GM11168 (cell line): ENCODE measurements around the gene SLC41A3.

Experiments used
- in situ Hi-C: fragments of 300-500 bp; cut with MboI; formaldehyde crosslinking; loops from one replicate; pipeline ENCODE4 v1.12.0; 2022; ENCODE audit warnings: low sequenced_read_pairs; ENCODE audit not compliant: unreplicated experiment

Gene SLC41A3

DNA sequence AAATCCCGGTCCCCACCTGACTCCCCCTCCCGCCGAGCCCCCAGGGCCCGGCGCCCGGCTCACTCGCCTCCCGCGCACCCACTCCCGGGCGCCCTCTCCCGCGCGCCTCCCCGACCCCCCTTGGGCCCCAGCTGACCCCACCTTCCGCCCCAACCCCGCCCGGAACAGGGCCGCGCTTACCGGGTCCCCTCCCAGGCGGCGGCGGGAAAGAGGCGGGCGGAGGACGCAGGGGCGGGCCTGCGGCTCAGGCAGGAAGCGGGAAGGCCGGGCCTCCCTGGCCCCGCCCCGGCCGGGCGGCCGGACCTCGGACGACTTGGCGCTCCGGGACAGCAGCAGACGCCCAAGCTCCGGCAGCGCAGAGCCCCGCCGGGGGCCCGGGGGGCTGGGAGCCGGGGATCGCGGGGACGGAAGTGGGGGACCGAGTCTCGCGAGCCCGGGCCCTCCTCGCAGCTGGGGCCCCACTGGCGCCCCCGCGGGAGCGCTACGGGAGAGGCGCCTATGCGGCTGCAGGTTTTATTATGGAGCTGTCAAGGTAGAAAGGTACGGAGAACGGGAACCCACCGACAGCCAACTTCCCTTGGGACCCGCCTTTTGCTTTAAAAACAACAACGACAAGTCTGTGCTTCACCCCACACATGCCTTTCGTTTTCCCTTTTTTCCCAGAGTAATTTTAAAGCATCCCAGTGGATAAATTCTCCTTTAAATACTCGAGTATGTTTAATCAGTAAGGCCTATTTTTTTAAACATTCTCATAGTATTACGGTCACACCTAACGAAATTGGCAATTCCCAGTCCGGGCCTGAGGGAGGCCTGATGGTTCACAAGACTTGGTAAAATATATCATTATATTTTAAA is at the start of gene SLC41A3:
TSS of gene SLC41A3 (minus strand) at position 212 of the 855 bp plus-strand sequence. CDS start 15,905 bp downstream, outside the sequence.
- in situ Hi-C loops = no loop called here

DNA sequence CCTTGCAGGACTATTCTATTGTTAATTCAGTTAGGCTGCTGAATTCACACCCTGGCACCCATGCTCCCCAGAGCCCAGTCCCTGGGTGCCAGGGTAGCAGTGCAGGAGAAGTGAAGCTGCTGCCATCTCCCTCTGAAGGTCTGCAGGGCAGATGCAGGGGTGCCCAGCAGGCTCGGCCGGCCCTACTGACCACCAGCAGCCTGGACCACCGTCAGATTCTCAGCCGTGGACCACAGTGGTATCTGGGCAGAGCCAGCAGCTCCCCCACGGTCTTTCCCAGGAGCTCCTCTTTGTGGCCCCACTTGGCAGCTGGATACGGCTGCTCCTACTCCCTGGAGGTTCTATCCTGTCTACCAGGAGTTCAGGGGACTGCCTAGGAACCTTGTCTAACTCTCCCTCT is 49.7 kb upstream of the SLC41A3 start:
- in situ Hi-C loops = loop anchor here (25.0 kb wide), 1 partner anchor 254 kb away; the partner anchor contains the start of gene CFAP100

DNA sequence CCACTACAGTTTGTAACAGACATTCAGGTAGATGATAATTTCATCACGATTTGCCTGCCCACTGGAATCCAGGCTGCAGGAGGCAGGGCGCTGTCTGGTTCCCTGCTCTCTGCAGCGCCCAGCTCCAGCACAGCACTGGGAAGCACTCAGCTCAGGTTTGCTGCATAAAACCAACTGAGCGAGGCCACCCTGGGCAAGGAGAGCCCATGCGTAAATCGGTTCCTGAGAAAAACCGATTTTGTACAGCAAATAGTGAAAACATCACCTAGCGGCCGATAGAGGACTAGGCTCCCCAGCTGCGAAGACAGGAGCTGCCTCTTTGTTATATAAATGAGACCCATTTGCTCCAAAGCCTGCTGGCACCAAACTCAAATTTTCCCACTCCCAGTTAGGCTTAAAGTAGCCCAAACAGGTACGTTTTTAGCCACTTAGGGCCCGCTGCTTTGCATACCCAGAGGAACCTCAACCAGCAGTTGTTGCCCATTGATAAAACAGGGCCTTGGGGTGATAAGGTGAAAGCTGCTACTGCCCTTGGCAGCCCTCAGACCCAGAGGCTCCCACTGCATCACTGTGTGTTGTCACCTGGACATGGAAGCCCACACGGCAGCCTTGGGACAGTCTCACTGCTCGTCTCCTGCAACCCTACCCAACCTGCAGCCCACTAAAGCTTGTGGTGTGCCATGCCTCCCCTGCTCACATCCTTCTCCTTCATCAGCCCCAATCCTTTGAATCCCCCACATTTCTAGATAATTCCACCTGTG is 49.0 kb upstream of the SLC41A3 start:
- in situ Hi-C loops = loop anchor here (25.0 kb wide), 1 partner anchor 254 kb away; the partner anchor contains the start of gene CFAP100

DNA sequence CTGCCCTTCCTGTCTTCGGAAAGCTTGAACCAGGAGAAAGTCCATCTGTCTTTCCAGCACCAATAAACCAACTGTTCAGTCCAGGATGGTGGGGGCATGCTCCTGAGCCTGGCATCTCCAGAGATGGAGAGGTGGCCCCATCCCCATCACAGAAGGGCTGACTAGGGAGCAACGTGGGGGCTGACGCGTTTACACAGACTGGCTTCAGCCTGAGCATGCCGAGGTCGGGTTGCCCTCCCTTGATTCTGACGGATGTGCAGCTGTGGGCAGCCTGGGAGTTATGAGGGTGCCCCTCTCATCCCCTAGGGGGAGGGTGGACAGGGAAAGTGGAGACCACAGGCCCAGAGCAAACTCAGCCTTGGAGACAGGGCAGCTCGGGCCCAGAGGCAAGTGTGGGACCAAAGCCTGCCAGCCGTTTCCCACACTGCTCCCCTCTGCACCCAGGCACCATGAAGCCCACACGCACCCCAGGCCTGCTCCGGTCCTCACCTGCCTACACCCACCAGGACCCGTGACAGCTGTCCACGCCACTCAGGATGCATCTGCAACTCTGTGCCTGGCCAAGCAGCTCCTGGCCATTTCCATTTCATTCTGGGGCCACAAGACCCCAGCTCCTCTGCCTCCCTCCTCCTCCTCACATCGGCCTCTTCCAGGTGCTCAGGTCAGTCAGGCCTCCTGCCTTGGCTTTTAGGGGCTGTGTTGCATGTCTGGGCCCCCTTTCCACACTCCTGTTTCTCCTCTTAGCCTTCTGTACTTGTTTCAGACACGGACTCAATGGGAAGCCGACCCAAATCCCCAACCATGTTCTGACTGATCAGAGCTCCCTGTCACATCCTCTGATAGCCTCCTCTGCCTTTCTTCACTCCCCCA is 48.2 kb upstream of the SLC41A3 start:
- in situ Hi-C loops = loop anchor here (25.0 kb wide), 1 partner anchor 255 kb away; the partner anchor contains the start of gene CFAP100

DNA sequence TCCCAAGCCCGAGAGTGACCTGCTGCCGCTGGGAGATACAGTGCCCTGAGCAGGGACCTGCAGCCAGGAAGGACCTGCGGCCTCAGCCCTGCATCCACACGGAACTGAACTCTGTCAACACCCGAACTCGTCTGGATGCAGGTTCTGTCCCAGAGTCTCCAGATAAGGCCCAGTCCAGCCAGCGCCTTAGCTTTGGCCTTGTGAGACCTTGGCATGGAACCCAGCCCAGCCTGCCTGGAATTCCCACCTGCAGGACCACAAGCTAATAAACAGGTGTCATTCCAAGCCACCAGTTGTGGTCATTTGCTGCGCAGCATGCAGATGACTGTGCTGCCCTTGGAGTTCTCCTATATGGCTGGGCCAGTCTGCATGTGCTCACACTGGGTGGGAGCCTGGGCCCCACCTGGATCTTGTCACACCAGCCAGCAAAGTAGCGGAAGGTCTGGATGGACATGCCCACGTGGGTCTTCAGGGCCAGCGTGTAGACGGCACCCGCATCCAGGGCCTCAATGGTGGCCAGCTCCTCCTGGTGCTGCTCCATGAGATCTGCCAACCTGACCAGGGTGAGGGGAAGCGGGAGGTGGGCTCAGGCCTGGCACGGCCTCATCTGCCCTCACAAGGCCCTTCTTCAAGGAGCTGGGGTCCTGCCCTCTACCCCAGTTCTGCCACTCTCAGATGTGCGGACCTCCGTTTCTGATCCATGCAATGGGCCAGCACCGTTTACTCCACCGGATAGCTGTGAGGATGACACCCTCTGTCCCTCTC is 47.2 kb upstream of the SLC41A3 start:
- in situ Hi-C loops = loop anchor here (25.0 kb wide), 1 partner anchor 256 kb away; the partner anchor contains the start of gene CFAP100

DNA sequence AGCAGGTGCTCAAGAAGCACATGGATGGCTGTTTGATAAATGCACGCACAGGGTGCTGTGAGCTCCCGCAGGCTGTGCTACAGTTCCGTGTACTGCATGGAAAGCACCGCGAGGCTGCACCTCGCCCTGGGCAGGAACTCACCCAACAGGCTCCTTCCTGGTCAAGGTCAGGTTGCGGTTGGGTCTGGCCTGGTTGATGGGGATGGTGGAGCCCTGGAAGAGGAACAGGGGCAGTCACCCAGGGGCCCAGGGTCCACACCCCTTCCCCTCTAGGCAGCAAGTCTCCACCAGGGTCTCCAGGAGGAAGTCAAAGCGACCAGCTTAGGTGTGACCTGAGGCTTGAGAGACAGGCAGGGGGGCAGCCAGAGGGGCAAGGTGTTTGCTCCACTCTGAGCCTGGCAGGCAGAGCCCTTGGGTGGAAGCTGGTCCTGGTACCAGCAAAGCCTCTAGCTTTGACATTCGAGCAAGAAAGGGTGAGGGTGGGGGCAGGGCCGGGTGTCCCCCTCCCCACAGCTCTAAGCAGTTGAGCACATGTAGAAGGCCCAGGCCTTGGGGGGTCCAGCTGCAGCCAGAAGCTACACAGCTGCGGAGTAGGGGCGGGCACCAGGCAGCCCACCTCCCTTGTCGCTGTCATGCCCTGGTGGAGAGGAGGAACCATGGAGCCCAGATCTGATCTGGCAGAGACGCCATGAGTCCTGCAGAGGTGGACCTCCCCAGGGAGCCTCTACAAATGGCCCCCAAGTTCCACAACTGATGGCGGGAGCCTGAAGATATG is 46.3 kb upstream of the SLC41A3 start:
- in situ Hi-C loops = loop anchor here (25.0 kb wide), 1 partner anchor 257 kb away; the partner anchor contains the start of gene CFAP100

DNA sequence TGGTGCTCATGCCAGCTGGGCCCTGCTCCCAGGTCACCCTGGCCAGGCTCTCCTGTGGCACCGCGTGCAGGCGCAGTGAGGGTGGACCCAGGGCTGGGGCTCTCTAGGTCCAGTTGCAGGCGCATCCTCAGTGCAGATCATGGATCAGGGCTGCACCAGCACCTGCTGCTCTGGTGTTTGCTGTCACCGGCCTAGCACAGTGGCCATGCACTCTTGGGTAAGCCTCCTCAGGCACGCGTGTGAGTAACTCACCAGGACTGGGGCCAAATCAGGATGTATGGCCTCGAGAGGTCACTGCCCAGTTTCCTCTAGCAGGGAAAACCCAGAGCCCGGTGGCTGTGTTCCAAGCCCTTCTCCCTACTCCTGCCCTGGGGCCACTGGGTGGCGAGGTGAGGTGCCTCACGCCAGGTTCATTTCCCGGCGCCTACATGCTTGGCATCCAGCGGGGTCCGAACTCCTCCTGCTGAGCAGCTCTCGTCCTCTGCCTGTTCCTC is 45.5 kb upstream of the SLC41A3 start:
- in situ Hi-C loops = loop anchor here (25.0 kb wide), 1 partner anchor 258 kb away; the partner anchor contains the start of gene CFAP100

DNA sequence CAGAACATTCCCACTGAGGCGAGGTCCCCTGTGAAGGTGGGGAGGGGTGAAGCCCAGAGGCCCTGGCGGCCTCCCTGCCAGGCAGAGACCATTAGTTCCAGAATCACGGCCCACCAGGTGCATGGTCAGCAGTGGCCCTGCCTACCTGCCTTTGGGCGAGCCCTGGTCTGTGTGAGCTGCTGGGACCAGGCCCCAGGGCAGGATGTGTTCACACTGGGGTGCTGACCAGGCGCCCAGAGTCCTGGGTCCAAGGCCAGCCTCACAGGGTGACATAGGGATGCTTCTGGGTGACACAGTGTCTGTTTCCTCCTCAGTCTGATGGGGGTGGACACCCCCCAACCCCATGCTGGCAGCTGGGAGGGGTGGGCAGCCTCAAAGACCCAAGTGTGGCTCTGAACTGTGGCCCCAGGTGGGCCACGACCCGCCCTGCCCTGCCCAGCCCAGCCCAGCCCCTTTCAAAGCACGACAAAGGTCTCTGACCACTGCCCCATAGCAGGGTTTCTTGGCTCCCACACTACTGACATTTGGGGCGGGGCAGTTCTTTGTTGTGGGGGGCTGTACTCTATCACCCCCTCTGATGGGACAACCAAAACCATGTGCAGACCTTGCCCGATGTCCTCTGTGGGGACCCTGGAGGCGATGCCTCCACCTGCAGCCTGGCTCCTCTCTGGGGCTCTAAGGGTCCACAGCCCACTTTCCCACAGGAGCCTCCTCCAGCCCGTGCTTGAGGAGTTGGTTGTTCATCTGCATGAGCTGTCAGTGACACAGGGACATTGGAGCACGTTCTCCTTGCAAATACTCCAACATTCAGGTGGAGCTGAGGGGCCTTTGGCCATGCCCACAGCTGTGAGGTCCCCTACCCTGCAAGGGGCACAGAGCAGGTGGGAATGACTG is 44.8 kb upstream of the SLC41A3 start:
- in situ Hi-C loops = loop anchor here (25.0 kb wide), 1 partner anchor 259 kb away; the partner anchor contains the start of gene CFAP100

DNA sequence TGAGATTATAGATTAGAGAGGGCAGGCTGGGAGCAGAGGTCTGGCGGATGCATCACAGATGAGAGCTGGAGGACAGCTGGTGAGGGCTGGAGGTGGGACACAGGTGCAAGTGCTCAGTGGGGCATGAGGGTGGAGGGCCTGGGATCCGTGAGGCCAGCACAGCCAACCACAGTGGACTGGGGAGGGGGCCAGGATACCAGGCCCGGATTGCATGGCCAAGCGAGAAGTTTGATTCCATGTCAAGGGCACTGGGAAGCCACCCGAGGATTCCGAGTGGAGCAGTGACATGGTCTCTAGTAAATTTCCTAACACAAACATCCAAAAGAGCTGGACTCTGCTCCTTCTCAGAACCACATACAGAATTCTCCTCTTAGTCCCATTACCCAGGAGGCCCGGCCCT is 44.0 kb upstream of the SLC41A3 start:
- in situ Hi-C loops = loop anchor here (25.0 kb wide), 1 partner anchor 259 kb away; the partner anchor contains the start of gene CFAP100

DNA sequence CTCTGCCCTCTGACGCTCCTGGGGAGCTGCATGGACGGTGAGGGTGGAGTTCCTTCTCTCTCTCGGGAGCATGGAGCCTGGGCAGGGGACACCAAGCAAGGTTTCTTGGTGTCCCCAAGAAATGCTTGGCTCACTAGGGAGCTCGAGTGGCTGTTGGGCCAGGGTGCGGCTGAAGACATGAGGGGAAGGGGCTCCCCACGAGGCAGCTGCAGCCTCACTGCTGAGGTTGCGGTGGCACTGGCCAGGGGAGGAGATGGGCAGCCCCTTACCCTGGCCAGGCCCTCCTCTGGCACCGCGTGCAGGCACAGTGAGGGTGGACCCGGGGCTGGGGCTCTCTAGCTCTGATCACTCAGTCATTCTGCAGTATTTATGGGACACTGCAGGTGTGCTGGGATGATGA is 43.5 kb upstream of the SLC41A3 start:
- in situ Hi-C loops = loop anchor here (25.0 kb wide), 1 partner anchor 260 kb away; the partner anchor contains the start of gene CFAP100

DNA sequence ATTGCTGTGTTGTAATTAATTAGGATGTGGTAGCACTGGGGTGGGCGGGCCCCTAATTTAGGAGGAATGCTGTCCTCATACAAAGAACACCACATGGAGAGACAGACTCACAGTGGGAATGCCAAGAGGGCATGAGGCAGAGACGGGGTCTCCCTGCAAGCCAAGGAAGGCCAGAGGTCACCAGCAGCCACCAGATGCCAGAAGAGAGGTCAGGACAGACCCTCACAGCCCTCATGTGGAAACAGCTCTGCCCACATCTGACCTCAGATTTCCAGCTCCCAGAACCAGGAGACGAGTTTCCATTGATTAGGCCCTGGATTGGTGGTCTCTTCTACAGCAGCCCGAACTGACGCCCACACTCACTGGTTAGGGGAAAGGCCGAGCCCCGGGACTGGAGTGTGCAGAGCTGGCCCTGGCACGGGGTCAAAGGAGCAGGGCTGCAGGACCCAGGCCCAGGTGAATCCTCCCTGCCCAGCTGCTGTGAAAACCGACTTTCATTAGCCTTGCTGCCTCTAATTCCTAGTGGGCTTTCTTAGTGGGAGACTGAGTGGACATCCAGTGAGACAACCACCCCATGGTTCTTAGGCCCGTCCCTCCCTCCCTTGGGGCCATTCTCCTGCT is 43.0 kb upstream of the SLC41A3 start:
- in situ Hi-C loops = loop anchor here (25.0 kb wide), 1 partner anchor 260 kb away; the partner anchor contains the start of gene CFAP100

DNA sequence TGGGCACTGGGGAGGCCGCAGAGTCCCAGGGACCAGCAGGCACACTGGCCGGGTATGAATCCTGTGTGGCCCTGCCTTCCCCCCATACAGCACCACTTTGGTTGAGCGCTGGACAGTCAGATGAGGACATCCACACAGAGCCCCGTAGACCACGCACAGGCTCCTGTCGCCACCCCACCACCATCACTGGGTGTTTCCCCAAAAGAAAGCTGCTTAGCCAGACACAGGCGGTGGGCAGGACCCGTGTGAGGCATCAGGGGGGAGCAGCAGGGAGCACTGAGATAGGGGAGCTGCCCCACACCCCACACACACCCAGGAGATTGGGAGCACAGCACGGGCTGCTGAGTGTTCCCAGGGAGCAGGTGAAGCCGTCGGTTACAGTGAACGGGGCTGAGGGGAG is 42.4 kb upstream of the SLC41A3 start:
- in situ Hi-C loops = loop anchor here (25.0 kb wide), 1 partner anchor 261 kb away; the partner anchor contains the start of gene CFAP100

DNA sequence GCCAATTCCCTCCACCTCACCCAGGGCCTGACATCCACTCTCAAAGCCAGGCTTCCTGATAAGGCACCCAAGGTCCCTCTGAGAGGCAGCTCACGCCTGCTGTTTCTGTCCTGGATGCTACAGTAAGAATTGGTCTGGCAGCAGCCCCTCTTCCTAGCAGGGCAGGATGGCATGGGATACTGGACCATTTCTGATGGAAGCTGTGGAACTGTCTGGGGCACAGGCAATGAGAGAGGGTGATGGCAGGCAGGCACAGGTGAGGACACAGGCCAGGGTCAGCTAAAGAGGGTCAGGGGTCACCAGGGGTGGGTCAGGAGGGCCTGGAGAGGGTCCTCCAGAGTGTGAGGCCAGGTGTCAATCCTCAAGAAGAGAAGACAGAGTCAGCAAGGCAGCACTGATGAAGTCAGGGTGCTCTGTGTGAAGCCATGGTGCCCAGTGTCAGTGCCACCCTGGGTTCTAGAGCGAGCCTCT is 41.9 kb upstream of the SLC41A3 start:
- in situ Hi-C loops = loop anchor here (25.0 kb wide), 1 partner anchor 261 kb away; the partner anchor contains the start of gene CFAP100

DNA sequence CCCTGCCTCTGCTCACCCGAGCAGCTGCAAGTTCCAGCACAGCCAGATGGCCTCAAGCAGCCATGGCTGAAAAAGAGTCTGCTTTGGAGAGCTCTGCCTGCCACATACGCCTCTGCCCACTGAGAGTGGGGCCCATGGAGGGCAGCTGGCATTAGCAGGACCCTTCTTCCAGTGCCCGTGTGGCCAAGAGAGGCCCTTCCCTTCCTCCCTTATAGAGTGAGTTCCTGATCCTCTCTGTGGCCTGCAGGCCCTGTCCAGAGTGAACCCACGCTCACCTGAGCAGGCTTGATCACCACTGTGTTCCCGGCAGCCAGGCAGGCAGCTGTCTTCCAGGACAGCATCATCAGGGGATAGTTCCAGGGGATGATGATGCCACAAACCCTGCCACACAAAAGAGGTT is 41.4 kb upstream of the SLC41A3 start:
- in situ Hi-C loops = loop anchor here (25.0 kb wide), 1 partner anchor 262 kb away; the partner anchor contains the start of gene CFAP100

DNA sequence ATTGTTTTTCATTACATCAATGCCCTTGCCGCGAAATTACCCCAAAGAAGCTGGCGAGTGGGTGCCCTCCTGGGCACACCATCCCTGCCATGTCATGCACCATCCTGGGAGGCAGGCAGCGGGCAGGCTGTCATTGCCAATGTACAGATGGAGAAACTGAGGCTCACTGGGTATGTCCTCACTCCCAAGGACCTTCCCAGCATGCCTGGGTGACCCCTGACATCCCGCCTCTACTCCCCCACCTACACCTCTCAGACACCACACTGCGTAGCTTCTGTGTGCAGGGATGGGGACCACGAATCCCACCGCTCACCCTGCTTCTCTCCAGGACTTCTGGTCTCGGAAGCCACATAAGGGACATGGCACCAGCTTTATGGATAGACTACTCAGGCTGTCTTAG is 41.0 kb upstream of the SLC41A3 start:
- in situ Hi-C loops = loop anchor here (25.0 kb wide), 1 partner anchor 262 kb away; the partner anchor contains the start of gene CFAP100
